NCI-H1092 (cell line): ENCODE results near the gene PRKD2.
"Not testable (repeated sequence)": the region's sequence is repeated elsewhere in the genome, so short reads cannot be mapped to it uniquely, and the experiment has no call there.

Experiments
- DNase-seq: peaks from one replicate; lab custom pipeline; 2025; lab: John Stamatoyannopoulos, UW

PRKD2 gene

GRCh38 chr19:46717034-46717715, at the start of gene PRKD2:
Gene PRKD2, minus strand, starts transcription at chr19:46717114. Its CDS starts 744 bp downstream, at chr19:46716370.
- peak; percentile 41 for DNase-seq

GRCh38 chr19:46764817-46765291, 47.9 kb upstream of the PRKD2 start:
- no peak for DNase-seq

DNA sequence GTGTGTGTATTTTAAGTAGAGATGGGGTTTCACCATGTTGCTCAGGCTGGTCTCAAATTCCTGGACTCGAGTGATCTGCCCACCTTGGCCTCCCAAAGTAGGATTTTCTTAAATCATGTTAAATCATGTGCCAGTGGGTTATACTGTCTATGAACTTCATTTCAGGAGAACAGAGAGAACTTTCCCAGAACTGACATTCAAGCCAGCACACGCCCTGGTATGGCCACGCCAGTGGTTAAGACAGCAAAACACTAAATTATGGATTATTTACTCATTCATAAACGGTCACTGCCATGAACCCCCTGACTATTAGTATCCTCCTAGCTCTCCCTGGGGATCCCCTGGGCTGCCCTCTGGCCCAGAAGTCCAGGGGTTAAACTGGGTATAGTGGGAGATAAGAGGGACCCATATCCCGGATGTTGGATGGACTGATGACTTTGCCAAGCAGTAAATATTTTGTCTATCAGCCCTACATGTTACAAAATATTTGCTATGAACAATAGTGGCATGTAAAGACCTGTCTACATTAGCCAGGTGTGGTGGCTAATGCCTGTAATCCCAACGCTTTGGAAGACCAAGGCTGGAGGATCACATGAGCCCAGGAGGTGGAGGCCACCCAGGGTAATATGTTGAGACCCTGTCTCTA, 45.5 kb upstream of the PRKD2 start:
- DNase-seq = no peak

- no peak for DNase-seq
Observed at GRCh38 chr19:46761418-46761831, 44.5 kb upstream of the PRKD2 start.

DNA sequence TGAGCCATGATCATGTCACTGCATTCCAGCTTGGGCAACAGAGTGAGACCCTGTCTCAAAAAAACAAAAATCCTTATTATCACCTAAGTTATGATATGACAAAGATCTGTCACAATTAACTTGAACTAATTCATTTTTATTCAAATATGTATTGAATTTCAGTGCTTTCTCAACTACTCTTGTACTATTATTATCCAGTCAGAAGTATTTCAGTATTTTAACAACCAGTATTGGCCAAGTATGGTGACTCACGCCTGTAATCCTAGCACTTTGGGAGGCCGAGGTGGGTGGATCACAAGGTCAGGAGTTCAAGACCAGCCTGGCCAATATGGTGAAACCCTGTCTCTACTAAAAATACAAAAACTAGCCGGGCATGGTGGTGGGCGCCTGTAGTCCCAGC, 44.0 kb upstream of the PRKD2 start:
- not testable (repeated sequence) for DNase-seq

GRCh38 chr19:46760363-46760762, 43.4 kb upstream of the PRKD2 start:
- no peak for DNase-seq

DNA sequence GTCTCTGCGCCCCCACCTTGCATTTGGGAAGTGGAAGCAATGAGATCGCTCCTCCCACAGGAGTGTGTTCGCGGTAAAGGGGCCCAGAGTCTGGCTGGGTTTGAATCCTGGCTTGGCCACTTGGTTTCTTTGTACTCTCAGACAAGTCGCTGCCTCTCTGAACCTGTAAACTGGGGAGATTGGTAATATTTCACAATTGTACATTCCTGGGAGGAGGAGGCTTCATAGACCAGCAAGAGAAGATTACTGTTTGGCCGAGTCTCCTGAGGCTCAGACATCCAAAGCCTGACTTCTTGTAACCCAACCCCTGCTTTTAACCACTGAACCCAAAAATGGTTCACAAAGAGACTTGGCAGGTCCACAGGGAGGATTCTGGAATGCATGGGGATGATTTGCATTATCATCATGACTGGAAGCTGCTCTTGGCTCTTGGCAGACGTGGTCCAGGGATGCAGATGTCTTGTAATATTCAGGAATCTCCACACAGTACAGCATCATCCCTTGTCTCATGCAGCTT, 43.0 kb upstream of the PRKD2 start:
- no peak for DNase-seq

DNA sequence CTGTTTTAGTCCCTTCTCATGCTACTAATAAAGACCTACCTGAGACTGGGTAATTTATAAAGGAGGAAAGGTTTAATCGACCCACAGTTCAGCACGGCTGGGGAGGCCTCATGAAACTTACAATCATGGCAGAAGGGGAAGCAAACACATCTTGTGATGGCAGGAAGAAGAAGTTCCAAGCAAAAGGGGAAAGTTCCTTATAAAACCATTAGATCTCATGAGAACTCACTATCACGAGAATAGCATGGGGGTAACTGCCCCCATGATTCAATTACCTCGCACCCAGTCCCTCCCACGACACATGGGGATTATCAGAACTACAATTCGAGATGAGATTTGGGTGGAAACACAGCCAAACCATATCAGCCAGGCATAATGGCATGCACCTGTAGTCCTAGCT, 42.3 kb upstream of the PRKD2 start:
- DNase-seq = no peak

- DNase-seq = no peak
Observed at GRCh38 chr19:46756544-46756888, 39.6 kb upstream of the PRKD2 start.

DNA sequence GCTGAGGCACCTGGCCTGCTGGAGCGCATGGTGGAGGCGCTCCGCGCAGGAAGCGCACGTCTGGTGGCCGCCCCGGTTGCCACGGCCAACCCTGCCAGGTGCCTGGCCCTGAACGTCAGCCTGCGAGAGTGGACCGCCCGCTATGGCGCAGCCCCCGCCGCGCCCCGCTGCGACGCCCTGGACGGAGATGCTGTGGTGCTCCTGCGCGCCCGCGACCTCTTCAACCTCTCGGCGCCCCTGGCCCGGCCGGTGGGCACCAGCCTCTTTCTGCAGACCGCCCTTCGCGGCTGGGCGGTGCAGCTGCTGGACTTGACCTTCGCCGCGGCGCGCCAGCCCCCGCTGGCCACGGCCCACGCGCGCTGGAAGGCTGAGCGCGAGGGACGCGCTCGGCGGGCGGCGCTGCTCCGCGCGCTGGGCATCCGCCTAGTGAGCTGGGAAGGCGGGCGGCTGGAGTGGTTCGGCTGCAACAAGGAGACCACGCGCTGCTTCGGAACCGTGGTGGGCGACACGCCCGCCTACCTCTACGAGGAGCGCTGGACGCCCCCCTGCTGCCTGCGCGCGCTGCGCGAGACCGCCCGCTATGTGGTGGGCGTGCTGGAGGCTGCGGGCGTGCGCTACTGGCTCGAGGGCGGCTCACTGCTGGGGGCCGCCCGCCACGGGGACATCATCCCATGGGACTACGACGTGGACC, 39.1 kb upstream of the PRKD2 start:
- no peak for DNase-seq

DNA sequence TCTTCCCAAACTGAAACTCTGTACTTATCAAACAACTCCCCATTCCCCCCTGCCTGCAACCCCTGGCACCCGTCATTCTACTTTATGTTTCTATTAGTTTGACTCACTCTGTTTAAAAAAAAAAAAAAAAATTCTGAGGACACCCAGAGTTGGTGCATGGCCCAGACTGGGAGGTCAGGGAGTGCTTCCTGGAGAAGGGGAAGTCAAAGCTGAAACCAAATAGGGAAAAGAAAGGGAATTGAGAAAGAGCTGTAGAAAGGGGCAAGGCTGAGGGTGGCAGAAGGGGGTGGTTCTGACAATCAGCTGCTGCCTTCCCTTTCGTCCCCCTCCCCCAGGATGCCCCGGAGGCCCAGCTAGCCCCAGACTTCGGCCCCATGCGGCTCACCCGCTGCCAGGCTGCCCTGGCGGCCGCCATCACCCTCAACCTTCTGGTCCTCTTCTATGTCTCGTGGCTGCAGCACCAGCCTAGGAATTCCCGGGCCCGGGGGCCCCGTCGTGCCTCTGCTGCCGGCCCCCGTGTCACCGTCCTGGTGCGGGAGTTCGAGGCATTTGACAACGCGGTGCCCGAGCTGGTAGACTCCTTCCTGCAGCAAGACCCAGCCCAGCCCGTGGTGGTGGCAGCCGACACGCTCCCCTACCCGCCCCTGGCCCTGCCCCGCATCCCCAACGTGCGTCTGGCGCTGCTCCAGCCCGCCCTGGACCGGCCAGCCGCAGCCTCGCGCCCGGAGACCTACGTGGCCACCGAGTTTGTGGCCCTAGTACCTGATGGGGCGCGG, 38.4 kb upstream of the PRKD2 start:
- DNase-seq = no peak

DNA sequence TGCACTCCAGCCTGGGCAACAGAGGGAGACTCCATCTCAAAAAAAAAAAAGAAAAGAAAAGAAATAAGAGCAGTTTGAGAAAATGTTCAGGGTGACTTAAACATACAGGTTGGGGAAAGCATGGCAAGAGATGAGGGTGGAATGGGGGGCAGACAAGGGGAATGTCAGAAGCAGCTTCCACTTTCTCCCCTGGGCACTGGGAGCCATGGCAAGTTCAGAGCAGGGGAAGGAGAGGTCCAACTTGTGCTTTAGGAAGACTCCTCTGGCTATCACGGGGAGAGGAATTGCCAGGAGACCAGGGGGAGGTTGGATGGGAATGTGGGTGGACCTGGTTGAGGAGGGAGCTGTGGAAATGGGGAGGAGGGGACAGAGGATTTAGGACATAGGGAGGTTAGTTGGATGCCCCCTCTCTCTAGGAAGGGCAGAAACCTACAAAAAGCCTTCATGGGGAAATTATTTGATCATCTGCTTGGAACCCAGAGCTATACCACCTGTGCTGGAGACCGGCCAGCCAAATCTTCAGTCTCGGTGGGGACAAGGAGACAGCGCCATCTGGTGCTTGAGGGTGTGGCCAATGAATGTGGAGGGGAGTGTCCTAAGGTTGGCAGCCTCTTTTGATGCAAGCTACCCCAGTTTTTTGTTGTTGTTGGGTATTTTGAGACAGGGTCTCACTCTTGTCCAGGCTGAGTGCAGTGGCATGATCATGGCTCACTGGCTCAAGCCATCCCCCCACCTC, 36.7 kb upstream of the PRKD2 start:
- peak; percentile 14 for DNase-seq

DNA sequence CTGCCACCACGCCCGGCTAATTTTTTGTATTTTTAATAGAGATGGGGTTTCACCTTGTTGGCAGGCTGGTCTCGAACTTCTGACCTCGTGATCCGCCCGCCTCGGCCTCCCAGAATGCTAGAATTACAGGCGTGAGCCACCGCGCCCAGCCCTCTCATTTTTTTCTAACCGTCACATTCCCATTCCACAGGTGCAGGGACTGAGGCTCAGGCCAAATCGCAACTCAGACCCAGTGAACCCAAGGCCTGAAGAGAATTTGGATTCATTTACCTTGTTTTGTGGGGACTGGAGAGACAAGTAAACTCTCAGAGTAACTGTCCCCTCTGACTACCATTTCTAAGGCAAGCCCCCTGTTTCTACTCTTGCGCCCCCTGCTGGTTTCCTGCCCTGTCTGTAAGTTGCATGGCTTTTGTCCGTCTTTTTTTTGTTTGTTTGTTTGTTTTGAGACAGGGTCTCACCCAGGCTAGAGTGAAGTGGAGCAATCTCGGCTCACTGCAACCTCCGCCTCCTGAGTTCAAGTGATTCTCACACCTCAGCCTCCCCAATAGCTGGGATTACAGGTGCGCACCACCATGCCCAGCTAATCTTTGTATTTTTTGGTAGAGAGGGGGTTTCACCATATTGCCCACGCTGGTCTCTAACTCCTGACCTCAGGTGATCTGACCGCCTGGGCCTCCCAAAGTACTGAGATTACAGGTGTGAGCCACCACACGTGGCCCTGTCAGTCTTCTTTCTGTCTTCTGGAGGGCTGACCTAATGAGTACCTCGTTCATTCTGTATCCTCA, 31.6 kb upstream of the PRKD2 start:
- no peak for DNase-seq

GRCh38 chr19:46746281-46747057, 29.6 kb upstream of the PRKD2 start, which contains the start of gene STRN4:
Gene STRN4, minus strand, starts transcription at chr19:46746450. Its CDS starts 20 bp downstream, at chr19:46746430.
- no peak for DNase-seq

DNA sequence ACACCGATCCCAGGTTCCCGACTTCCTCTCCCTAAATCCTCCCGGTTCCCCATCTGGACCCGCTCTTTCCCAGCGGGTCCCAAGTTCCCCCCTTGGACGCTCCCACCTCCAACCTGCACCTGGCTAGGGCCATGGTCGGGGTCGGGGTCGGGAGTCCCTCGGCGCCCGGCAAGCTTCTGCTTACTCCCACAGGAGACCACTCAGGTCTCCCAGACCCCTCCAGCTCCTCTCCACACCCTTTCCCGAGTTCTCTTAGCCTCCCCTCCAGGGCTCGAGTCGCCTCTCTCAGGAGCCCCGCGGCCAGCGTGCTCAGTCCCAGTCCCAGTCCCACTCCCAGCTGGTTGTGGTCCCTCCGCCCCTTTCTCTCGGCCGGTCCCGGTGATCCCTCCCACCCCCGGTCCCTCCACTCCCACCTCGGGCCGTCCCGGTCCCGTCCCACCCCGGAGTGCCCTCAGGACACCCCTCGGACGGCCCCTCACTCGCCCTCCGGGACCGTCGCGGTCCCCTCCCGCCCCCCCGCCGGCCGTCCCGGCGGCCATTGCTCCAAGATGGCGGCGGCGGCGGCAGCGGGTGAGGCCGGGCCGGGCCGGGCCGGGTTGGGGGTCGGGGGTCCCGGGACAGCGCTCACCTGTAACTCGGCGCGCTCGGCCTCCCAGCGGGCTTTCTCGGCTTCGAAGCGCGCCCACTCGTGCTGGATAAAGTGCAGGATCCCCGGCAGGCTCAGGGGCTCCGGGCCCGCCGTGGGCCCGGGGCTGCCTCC, 28.8 kb upstream of the PRKD2 start, which contains the start of gene FKRP:
Gene FKRP (plus strand): TSS at position 537 of the 760 bp plus-strand sequence. CDS start 9,394 bp downstream, outside the sequence.
- peak; percentile 13 for DNase-seq

GRCh38 chr19:46745030-46745429, 28.1 kb upstream of the PRKD2 start:
- DNase-seq = no peak

DNA sequence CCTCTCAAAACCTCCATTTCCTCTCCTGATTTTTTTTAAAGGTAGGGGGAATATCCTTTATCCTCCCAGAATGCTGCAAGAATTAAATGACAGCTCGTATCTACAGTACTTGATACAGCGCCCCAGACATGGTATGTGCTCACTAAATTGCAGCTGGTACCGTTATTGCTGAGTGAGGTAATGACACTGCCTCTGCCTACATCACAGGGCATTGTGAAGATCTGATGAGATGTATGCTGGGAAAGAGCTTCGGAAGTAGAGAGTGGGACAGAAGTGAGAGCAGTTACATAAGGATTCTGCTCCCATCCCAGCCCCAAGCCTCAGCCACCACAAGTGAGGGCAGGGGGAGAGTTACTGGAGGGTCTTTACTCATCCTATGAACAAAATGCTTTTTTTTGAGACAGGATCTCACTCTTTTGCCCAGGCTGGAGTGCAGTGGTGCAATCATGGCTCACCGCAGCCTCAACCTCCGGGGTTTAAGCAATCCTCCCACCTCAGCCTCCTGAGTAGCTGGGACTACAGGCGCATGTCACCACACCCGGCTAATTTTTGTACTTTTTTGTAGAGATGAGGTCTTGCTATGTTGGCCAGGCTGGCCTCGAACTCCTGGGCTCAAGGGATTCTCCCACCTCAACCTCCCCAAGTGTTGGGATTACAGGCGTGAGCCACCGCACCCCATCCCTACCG, 27.2 kb upstream of the PRKD2 start:
- no peak for DNase-seq

- no peak for DNase-seq
Observed at GRCh38 chr19:46742926-46743480, 26.1 kb upstream of the PRKD2 start.
